GM19463 (cell line): Measurements from ENCODE around the gene SFI1.

ENCODE experiments used
- ATAC-seq: cut with Tn5 transposase; IDR thresholded peaks from one replicate; pipeline ENCODE4 v1.9.1; 2021; ENCODE audit warnings: mild to moderate bottlenecking, moderate library complexity; ENCODE audit not compliant: unreplicated experiment

Gene SFI1

DNA sequence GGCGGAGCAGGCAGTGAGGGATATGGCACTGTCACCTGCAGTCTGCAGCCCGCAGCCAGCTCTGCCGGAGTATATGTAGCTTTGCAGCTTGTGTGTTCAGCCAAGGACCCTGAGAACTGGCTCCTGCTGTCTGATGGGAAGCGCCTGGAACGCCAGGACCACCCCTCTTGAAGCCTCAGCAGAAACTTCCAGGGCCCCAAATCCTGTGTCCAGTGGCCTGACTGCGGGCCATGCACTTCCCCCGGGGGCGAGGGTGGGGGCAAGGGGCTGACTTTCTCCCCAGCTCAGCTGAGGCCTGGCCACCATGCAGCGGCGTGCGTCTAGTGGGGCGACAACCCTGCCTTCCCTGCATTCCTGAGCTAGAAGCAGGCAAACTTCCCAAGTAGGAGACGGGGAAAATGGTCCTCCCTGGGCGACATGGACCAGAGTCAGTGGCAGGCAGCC, 133.4 kb downstream of the SFI1 start:
- ATAC-seq, result no peak

DNA sequence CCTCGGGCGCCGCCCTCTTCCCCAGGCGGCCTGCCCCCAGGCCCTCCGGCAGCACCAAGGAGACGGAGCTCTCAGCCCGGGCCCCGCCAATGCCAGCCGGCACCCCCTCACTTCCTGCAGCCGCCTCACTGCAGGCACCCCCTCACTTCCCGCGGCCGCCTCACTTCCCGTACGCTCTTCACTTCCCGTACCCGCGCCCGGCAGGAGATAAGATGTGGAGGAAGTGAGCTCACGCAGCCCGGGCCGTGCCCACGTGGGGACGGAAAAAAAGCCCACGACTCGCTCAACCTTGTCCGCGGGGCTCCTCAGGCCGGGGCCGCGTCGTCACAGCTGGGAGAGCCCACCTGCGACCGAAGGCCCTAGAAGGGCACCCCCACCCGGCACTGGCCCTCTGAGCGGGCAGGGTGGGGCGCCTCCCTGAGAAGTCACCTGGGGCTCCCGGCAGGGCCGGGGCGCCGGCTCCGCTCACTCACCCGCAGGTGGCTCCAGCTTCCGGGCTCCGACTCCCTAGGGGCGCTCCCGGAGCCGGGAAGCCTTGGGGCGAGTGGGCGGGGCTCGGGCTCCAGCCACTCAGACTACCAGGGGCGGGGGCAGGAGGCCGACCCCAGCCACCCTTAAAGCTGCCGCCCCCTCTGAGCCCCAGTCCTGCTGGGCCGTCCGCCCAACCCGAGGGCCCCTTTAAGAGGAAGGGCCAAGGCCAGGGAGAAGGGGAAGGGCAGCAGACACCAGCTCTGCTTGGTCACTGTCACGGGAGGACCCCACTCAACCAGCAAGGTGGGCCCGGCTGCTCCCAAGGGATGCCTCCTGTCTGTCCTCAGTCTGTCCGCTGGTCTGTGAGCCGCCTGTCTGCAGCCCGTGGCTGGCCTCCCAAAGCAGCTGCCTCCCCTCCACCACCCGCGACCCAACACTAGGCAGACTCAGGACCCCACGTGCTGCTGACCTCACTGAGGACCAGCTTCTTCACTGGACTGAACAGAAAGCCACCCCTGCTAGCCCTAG, 134.3 kb downstream of the SFI1 start:
- peak; percentile 50 for ATAC-seq

DNA sequence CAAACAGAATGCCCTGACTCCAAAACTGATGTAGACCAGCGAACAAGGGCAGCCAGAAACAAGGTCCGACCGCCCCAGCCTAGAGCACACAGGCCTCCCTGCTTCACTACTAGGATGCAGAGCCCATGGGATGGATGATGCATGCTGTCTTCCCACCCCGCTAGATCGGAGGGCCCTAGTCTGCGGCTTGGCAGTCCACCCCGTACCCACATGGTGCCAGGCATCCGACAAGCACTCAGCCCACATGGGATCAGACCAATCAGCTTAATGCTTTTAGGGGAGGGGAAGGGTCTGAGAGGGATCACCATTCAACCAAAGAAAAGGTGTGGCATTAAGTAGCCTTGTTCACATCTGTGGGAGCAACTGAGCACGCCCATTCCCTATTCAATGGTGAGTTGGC, 135.1 kb downstream of the SFI1 start:
- no peak for ATAC-seq

DNA sequence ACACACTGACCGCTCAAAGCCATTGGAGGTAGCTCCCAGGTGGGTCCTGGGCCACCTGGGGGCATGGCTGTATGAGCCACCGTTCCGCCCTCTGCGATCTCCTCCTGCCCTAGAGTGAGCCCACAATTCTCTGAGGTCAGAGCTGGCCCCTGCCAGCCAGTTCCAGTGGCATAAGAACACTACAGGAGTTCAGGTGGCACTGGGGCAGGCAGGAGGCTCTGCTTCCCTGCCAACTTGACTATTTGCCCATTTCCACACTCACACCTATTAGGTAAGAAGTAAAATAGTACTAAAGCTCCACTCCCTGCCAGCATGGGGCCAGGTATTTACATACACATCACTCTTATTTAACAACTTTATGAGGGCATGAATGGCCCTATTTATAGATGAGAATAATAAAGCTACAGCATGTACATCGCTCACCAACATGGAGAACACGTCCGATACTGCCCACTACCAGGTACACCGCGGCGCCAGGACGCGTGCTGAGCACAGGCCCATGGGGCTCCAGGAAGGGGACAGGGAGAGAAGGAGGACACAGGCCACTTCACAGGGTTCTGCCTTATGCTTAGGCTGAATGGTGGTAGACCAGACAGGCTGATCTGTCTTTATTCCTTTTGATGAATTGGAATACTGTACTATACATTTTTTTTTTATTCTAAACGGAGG, 139.4 kb downstream of the SFI1 start:
- ATAC-seq, result no peak

DNA sequence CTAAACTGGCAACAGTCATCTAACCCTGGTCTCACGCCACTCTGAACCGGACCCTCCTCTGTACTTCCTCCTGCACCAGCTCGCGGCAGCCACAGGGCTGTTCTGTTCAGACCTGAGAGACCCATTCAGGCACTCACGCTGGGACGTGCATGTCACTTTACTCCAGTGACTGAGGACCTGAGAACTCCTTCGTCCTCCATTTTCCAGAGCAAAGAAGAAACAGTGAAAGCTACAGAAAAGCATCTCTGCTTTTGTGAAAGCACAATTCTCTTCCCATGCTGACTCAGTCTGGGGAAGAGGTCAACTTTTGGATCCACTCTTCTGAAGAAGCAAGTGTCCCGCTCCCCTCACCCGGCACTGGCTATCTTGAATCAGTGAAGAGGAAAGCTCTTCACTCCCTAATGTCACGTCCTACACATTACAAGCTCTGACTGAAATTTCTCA, 141.1 kb downstream of the SFI1 start:
- ATAC-seq, result peak; percentile 56

DNA sequence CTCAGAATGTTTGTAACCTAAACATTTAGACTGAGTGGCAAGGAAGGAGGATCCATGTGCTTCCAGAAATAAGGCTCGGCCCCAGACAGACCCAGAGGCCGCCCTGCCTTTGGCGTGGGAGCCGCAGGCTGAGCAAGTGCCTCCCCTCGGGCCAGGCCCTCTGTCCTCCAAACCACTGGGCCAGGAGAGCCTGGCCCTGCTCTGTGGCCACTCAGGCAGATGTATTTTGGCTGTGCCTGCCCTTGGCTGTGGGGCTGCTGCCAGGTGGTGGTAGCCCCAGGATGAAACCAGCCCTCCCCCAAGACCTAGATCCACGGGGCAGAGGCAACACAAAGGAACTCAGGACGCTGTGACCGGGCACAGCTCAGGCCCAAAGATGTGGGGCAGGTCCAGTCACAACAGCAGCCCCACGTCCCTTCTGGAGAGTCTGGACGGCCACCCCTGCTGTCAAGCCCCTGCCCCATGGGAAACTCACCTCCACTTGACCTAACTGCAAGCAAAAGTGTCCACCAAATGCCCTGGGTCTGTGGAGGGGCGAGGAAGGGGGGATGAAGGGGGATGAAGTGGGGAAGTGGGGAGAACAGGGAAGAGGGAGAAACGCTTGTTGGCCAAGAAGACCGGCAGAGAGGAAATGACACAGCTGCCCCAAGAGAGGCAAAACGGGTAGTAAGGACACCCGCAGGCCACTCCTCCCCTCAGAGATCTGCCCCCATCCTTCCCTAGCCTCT, 141.7 kb downstream of the SFI1 start:
- ATAC-seq, result peak; percentile 43

DNA sequence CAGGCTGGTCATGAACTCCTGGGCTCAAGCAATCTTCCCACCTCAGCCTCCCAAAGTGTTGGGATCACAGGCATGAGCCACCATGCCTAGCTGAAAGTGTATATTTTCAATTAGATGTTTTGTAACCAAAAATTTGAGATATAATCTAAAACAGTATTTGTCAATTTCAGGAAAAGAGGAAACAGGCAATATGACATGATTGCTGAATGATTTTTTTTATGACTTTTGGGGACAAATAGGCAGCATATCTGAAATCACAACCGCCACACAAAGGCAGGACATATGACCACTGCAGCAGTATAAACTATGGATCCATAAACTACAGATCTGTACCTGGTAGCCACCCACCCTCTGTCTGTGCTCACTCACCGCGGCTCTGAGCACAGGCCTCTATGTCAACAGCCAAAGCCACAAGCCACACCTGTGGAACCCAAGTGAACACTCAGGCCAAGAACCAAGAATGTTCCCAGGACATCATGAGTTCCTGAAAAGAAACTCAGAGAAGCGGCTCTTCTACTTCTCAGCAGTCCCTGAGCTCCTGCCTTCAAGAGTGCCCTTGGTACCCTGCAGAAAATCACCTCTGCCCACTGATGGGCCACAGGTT, 143.2 kb downstream of the SFI1 start:
- ATAC-seq, result no peak

DNA sequence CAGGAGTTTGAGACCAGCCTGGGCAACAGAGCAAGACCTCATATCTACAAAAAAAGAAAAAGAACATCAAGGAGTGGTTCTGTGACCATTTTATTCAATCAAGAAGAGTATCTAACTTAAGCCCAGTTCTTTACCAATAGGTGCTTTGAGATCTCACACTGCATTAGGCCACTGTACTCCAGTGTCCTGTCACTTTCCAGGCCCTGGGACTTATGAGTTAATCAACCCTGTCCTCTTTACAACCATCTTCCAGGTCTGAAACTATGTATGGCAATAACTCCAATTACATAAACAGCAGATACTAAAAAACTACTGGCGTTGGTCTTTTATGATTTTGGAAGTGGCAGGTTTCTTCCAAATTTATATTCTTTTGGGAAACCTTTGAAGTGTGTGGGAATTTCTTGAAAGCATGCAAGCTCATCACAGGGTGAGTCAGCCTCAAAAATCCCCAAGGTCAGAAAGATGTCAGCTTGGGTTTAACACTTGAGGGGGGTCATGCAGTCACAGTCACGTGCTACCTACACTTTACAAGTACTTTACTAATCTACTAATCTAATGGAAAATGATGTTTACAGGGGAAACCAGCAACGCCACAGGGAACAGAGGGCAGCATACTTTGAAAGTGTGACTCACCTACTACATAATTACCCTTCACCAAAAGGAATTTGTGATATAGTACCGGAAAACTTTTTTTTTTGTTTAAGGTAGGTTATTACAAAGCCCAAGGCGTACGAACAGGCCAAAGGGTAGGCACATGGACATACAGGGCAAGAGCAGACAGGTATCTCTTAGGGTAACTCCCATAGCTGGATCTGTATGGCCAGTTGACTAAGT, 150.1 kb downstream of the SFI1 start:
- ATAC-seq, result peak; percentile 70

DNA sequence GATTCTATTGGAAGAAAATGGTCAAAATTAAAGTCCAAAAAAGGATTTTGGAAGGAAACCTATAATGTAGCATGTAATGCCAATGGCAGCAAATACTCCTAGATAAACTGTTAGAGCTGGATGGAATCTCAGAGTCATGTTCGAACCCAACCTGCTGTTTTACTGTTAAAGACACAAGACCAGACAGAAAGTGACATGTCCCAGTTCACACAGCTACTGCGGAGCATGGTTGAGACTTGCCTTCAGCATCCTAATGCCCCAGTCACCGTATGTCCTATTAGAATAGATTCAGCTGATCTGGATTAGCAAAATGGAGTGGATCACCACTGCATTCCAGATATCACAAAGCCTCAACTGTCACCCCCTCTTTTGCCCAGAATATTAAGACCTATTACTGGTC, 150.7 kb downstream of the SFI1 start:
- no peak for ATAC-seq

DNA sequence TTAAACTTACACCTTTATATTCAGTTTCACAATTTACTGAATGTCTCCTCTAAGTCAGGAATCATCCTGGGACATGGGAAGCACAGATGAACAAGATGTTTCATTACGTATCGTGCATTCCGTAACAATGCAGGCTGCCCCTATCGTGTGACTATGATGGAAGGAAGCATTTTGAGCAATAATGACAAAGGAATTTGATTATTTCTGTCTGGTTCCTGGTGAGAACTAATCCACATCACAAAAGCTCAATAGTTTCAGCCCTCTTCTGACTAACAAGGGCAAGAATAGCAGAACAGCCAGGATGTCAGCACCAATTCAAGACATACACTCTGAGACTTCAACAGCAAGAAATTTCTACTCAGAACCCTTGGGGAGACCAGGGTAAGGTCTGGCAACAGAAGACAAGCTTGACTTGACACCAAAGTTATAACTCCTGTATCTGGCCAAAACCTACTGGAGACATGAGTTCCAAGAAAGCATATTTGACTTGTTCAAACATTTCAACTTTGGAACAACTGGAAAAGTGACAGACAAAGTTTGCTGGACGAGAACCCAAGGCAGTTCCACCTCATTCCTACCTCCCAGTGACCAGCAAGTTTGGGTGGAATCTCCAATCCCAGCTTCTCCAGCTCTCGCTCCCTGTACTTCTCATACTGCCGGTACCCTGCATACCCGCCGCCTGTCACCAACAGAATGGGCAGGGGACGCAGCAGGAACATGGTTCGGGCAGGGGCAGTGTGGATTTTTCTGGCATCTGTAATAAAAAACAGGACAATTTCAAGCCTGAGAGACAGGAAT, 151.4 kb downstream of the SFI1 start:
- no peak for ATAC-seq

DNA sequence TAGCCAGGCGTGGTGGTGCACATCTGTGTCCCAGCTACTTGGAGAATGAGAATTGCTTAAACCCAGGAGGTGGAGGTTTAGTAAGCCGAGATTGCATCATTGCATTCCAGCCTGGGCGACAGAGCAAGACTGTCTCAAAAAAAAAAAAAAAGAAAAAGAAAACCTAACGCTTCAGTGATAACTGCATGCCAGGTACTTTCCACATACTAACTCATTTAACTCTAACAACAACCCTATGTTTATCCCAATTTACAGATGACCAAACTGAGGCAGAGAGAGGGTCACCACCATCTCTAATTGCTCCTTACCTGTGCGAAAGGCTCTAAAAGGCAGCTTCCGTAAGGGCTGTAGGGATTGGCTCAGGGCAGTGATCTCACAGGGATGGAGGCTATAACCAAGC, 154.1 kb downstream of the SFI1 start:
- no peak for ATAC-seq

DNA sequence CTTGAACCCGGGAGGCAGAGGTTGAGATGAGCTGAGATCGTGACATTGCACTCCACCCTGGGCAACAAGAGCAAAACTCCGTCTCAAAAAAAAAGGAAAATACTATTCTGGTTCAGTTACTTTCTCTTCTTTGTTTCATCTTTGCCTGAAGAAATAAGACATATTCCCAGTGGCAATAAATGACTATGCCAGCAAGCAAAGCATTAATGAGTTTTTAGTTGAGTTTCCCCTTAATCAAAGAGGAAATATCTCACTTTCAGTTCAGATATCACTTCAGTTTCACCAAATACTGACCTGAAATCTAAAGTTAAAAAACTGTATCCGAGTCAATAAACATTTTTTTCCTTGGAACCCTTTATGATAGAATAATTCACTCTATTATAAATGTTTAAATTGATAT, 155.3 kb downstream of the SFI1 start:
- ATAC-seq, result no peak

DNA sequence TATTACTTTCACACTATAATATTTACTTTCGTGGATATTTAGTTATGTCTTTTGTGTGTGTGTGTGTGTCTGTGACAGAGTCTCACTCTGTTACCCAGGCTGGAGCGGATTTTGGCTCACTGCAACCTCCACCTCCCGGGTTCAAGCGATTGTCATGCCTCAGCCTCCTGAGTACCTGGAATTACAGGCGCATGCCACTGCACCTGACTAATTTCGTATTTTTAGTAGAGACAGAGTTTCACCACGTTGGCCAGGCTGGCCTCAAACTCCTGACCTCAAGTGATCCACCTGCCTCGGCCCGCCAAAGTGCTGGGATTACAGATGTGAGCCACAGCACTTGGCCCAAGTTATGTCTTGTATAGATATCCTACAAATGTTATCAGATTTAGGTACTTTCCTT, 155.8 kb downstream of the SFI1 start:
- ATAC-seq, result no peak

DNA sequence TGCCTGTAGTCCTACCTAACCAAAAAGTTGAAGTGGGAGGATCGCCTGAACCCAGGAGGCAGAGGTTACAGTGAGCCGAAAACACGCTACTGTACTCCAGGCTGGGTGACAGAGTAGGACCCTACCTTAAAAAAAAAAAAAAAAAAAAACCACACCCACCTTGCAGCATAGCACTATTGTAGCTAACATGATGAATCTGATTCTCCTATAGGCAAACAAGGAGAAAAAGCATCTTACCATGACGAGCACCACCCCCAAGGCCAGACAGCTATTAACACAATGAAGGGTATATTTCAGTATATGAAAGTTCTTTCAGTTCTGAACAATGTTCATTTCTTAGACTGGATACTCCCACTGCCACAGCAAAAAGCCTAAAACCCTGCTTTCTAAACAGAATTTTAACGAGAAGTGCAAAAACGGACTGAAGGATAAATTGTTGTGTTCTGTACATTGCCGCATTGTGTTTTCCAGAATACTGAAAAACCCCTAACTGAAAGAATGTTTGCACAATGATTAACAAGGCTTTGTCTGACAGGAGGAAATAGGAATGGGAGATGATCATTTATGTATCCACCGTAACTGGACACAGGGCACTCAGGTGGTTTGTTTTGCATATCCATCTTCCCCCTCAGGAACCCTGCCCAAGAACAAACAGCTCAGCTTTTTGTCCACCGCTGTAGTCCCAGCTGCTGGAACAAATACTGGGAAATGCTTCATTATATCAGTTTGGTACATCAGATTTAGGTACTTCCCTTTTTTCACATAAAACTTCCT, 156.8 kb downstream of the SFI1 start:
- no peak for ATAC-seq

DNA sequence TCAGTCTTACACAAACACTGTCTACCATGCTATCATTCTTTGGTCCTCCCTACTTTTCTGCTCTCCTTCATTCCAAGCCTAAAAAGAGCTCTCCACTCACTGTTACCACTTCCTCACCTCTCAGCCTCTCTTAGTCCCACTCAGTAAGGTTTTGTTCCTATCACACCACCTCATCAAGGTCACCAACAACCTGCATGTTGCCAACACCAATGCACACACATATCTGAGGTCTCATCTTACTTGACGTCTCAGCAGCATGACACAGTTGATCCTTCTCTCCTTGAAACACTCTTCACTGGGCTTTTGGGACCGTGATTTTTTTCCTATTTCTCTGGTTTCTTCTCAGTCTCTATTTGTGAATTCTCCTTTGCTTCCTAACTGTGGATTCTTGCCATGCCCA, 157.6 kb downstream of the SFI1 start:
- no peak for ATAC-seq

DNA sequence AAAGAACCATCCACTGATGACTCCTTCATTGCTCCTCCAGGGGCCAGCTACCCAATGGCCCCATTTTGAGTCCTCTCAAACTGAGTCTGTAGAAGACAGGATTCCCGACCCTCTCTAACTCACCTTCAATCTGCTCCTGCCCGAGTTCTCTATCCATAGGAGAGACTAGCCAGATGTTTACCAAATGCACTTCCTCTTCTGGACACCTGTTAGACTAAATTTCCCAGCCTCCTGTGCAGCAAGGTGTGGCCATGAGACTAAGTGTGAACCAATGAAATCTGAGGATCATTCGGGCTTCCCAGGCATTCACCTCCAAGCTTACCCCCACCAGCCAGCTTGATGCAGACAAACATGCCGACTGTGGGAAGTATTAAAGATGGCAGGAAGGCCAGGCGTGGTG, 158.1 kb downstream of the SFI1 start:
- no peak for ATAC-seq

DNA sequence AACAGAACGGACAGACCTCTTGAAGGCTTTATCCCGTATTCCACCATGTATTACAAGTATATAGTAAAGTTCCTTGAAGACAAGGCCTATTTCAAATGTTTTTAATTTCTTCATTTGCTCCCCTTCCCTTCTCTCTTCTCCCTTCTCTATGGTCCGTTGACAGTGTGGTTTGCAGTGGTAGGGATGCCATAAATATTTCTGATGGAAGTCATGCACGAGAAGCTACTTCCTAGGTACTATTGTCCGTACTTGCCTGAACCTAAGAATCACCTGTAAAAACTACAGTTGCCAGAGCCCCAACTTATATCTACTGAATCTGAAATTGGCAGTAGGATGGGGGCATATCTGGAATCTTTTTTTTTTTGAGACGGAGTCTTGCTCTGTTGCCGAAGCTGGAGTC, 162.9 kb downstream of the SFI1 start:
- no peak for ATAC-seq

DNA sequence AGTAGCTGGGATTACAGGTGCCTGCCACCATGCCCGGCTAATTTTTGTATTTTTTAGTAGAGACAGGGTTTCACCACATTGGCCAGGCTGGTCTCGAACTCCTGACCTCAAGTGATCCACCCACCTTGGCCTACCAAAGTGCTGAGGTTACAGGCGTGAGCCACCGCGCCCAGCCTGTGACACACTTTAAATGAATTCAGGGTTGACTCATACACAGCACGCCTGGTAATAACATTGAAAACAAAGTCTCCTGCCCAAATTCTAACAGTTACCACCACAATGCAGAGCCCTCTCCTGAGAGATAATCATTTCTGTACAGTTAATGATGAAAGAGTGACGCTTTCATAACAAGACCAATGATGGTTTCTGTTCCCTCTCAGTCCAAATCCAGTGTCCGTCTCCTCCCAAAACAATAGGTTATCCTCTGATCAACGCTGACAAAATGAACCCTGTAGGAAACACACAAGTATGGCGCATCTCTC, 164.6 kb downstream of the SFI1 start:
- ATAC-seq, result peak; percentile 38
